ENCODE data around the gene SOBP.
"Not testable (repeated sequence)": the region's sequence is repeated elsewhere in the genome, so short reads cannot be mapped to it uniquely, and the experiment has no call there.

The SOBP gene

GRCh38 chr6:107543567-107543966 lies 53.6 kb downstream of the SOBP start:
- TF ChIP-seq ZNF274 (IDR thresholded peaks at IDR 0.05; ENCODE audit: low read depth, low read length), result no peak

GRCh38 chr6:107545763-107546162 lies 55.8 kb downstream of the SOBP start:
- no peak overlapping the region for H3K4me3 ChIP-seq (ENCODE audit: low read length)
- TF ChIP-seq ZNF274 (IDR thresholded peaks at IDR 0.05; ENCODE audit: low read depth, low read length), result no peak

More at GRCh38 chr6:107543567-107543966, 53.6 kb downstream of the SOBP start:
- H3K4me3 ChIP-seq (ENCODE audit: low read length), result no peak overlapping the region

GRCh38 chr6:107546691-107547450 lies 57.0 kb downstream of the SOBP start:
- TF ChIP-seq ZNF274 (IDR thresholded peaks at IDR 0.05; ENCODE audit: low read depth, low read length), result no peak

GRCh38 chr6:107547451-107547840 lies 57.5 kb downstream of the SOBP start:
- no peak for TF ChIP-seq ZNF274 (IDR thresholded peaks at IDR 0.05; ENCODE audit: low read depth, low read length)
- no peak overlapping the region for H3K4me3 ChIP-seq (ENCODE audit: low read length)

More at GRCh38 chr6:107546691-107547450, 57.0 kb downstream of the SOBP start:
- H3K4me3 ChIP-seq (ENCODE audit: low read length), result no peak overlapping the region

GRCh38 chr6:107550241-107550840 lies 60.4 kb downstream of the SOBP start:
- no peak for TF ChIP-seq ZNF274 (IDR thresholded peaks at IDR 0.05; ENCODE audit: low read depth, low read length)
- no peak overlapping the region for H3K4me3 ChIP-seq (ENCODE audit: low read length)

- TF ChIP-seq ZNF274 (IDR thresholded peaks at IDR 0.05; ENCODE audit: low read depth, low read length), result no peak
Measured at GRCh38 chr6:107550906-107551305, 61.0 kb downstream of the SOBP start.

GRCh38 chr6:107553121-107553520 lies 63.2 kb downstream of the SOBP start:
- not testable (repeated sequence) for H3K4me3 ChIP-seq (ENCODE audit: low read length)

More at GRCh38 chr6:107550906-107551305, 61.0 kb downstream of the SOBP start:
- H3K4me3 ChIP-seq (ENCODE audit: low read length), result no peak overlapping the region

GRCh38 chr6:107554326-107554725 lies 64.4 kb downstream of the SOBP start:
- no peak for TF ChIP-seq ZNF274 (IDR thresholded peaks at IDR 0.05; ENCODE audit: low read depth, low read length)

GRCh38 chr6:107554918-107555317 lies 65.0 kb downstream of the SOBP start:
- H3K4me3 ChIP-seq (ENCODE audit: low read length), result no peak overlapping the region
- no peak for TF ChIP-seq ZNF274 (IDR thresholded peaks at IDR 0.05; ENCODE audit: low read depth, low read length)

More at GRCh38 chr6:107554326-107554725, 64.4 kb downstream of the SOBP start:
- H3K4me3 ChIP-seq (ENCODE audit: low read length), result no peak overlapping the region

- no peak for TF ChIP-seq ZNF274 (IDR thresholded peaks at IDR 0.05; ENCODE audit: low read depth, low read length)
- no peak overlapping the region for H3K4me3 ChIP-seq (ENCODE audit: low read length)
Measured at GRCh38 chr6:107555449-107555848, 65.5 kb downstream of the SOBP start.

- no peak for TF ChIP-seq ZNF274 (IDR thresholded peaks at IDR 0.05; ENCODE audit: low read depth, low read length)
- H3K4me3 ChIP-seq (ENCODE audit: low read length), result no peak overlapping the region
Measured at GRCh38 chr6:107556082-107556481, 66.2 kb downstream of the SOBP start.

GRCh38 chr6:107557698-107558097 lies 67.8 kb downstream of the SOBP start:
- no peak overlapping the region for H3K4me3 ChIP-seq (ENCODE audit: low read length)
- no peak for TF ChIP-seq ZNF274 (IDR thresholded peaks at IDR 0.05; ENCODE audit: low read depth, low read length)

GRCh38 chr6:107560657-107561056 lies 70.7 kb downstream of the SOBP start:
- H3K4me3 ChIP-seq (ENCODE audit: low read length), result no peak overlapping the region
- TF ChIP-seq ZNF274 (IDR thresholded peaks at IDR 0.05; ENCODE audit: low read depth, low read length), result no peak

- no peak overlapping the region for H3K4me3 ChIP-seq (ENCODE audit: low read length)
- TF ChIP-seq ZNF274 (IDR thresholded peaks at IDR 0.05; ENCODE audit: low read depth, low read length), result no peak
Measured at GRCh38 chr6:107561306-107561705, 71.4 kb downstream of the SOBP start.

All from GM08714 (cell line).